ENCODE measurements around the gene EPHX1. TPM values are rescaled to one million over a fixed set of nuclear protein-coding genes. Genes with fewer than 3 reads are reported as not detected.

EPHX1 gene
- total and polyA plus RNA-seq, 2 of the 8 experiments (the other 6 are each of a cell fraction or from before 2014, with no cell fraction given) = 45.3 to 79.1 TPM

GRCh38 chr1:225760531-225760930, 49.4 kb upstream of the EPHX1 start (continued):
- no peak for TF ChIP-seq CHD7 (IDR thresholded peaks at IDR 0.05; ENCODE audit: insufficient replicate concordance, low read length)
- TF ChIP-seq BCL11A (IDR thresholded peaks at IDR 0.05; ENCODE audit: low read depth in 2 of 2, low read length in 2 of 2) = no peak
